NCI-H446 (cell line): ENCODE results near the gene OVOL2.
A peak's percentile ranks its signal among the peaks of the same experiment; 100 is the strongest.

ENCODE experiments used
- DNase-seq, 2 experiments: peaks; one replicate each; lab custom pipeline; 2025; lab: John Stamatoyannopoulos, UW

Gene OVOL2

GRCh38 chr20:18012901-18013300 lies 44.8 kb downstream of the OVOL2 start:
- no peak for DNase-seq

- DNase-seq = no peak
These were observed 45.6 kb downstream of the OVOL2 start for GRCh38 chr20:18011951-18012645.

- no peak for DNase-seq
These were observed 46.2 kb downstream of the OVOL2 start for GRCh38 chr20:18011482-18011881.

DNA sequence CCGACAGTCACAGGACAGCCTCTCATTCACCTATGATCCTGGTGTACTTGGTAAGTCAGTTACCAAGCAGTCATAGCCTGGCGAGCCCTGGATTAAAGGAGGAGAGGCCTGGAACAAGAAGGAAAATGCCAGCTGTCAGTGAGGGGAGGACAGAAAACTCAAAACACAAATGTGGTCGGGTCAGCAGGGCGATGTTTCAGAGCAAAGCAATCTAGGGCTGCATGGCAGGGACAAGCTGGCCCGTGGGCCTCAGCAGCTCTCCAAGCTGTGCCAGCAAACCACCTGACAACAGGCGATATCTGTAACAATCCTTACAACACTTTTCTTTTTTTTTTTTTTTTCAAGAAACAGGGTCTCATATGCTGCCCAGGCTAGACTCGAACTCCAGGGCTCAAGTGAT lies 48.6 kb downstream of the OVOL2 start:
- DNase-seq = no peak

- DNase-seq = peak; percentile 45 to 89
These were observed 50.0 kb downstream of the OVOL2 start for GRCh38 chr20:18007534-18008292.

- no peak for DNase-seq
These were observed 51.0 kb downstream of the OVOL2 start for GRCh38 chr20:18006684-18007083.

GRCh38 chr20:18005990-18006364 lies 51.7 kb downstream of the OVOL2 start:
- DNase-seq = no peak

DNA sequence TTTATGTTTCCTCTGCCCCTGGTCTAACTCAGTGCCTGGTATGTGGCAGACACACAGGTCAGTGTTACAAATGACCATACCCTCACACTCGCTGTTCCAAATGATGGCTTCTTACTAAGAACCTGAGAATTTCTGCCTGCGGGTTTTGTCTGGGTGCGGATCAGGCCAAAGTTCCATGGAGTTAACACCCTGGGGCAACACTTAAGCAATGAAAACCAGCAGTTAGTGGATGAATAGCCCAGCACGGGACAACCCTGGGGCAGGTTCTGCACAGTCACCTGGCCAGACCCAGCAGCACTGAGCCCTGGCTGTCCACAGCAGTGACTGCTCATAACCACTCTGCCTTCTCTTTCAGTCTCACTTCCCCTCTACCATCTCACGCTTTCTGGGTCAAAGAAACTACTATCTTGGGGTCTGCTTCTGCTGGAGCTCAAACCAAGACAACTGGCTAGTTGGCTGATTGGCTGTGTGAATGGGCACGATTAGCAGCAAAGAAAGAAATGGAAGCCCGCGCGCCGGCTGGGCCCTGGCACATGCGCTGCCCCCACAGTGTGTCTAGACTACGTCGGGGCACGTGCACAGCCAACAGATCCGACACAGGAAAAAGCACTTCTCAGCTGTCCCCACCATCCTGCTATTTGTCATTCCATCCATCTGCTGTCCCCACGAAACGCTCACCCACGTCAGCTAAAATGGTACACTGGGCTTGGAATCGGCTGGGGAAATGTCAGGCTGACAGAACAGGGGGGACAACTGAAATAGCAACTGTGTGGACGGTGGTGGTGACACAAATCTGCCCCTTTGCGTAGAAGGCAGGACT lies 52.3 kb downstream of the OVOL2 start:
- no peak for DNase-seq

- peak; percentile 59 to 89 for DNase-seq
These were observed 53.2 kb downstream of the OVOL2 start for GRCh38 chr20:18004384-18005031.

GRCh38 chr20:18003897-18004296 lies 53.8 kb downstream of the OVOL2 start:
- no peak for DNase-seq

DNA sequence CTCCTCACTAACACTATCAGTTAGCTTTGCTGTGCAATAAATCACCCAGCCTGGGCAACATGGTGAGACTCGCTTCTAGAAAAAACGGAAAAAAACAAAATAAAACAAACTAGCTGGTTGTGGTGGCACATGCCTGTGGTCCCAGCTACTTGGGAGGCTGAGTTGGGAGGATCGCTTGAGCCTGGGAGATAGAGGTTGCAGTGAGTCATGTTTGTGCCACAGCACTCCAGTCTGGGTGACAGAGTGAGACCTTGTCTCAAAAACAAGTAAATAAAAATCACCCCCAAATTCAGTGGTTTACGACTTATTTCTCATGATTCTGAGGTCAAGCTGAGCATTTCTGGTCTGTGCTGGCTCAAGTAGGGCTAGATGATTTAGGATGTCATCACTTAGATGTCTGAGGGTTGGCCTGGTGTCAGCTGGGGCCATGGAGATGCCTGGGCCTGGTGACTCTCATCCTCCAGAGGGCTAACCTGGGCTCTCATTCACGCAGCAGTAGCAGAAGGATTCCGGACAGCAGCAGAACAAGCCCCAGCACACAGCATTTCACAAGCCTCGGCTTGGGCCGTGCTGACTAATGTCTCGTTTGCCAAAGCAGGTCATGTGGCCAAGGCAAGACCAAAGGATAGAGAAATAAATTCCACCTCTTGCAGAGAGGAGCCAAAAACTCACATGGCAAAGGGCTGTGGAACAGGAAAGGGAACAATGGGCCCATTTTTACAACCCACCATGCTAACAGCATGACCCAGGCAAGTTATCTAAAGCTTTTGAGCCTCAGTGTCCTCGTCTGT lies 56.4 kb downstream of the OVOL2 start:
- no peak for DNase-seq

GRCh38 chr20:17999566-17999965 lies 58.1 kb downstream of the OVOL2 start:
- DNase-seq = no peak

GRCh38 chr20:17998446-17998845 lies 59.3 kb downstream of the OVOL2 start:
- DNase-seq = no peak

DNA sequence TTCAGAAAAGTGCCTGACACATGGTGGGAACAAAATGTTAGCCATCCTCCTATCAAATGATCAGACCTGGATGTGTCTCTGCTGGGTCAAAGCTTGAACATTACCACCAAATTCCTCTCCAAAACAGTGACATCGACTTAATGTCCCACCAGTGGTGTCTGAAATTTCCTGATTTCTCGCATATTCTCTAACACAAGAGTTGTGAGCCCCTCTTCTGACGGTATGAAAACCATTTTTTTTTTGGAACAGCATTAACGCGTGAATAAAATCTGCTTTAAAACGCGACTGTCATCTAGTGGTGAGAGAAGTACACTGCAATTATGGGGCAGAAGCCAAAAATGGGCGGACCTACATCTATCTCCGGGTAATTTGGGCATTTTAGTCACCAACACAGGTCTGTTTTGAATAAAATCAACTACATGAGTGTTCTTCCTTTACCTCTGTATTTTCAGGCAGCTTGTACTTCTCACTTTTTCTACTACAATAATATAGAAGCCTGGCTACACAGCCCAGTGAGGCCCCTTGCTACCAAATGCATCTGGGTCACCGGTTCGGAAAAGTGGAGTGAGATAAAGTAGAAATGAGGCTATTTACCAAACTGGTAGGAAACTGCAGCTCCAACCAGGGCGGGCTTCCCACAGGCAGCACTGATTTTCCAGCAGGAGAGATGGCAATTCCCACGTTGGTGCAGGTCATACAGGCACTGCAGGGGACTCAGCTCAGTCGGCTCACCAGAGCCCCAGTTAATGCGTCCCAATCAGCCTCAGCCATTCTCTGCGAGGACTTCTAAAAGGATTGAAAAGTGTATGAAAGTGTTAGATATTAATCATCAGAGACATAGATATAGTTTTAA lies 61.5 kb downstream of the OVOL2 start:
- peak; percentile 76 to 86 for DNase-seq

DNA sequence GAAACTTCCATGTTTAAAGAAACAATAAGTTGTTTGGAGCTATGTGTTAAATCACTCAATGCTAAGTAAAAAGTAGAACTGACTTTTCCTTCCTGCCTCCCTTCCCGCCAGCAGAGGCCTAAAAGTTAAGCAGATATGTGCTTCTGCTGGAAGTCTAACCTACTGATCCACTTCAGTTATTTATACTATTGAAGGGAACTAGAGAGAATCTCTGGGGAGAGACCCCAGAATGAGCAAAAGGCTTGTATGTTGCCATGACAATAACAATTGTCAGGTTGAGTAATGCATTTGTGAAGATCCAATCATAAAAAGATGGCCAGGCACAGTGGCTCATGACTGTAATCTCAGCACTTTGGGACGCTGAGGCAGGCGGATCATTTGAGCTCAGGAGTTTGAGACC lies 64.2 kb downstream of the OVOL2 start:
- no peak for DNase-seq

DNA sequence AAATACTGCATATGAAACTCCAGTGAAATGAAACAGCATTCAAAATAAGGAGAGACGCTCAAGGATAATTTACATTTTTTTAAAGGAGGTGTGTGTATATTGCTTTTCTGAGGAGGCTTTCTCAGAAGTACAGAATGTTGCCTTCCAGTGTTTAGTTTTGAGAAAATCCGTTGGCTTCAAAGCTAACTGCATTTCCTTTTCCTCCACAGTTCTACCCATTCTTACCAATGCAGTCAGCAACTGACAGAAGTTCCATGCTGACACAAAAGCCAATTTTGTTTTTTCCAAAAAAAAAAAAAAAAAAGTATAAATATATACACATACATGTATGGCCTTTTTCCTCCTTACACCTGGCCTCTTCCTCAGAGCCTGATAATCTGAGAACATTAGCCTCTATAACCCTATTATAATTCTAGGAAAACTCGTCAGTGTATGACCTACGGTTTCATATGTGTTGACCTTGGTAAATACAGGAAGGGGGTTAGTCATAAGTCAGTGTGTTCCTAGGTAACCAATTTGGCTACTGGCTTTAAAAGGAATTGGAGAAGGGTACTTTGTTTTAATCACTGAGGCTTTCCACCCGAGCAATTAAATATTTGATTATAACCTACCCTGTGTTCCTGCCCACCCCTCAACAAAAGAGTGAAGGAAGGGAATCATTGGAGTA lies 64.7 kb downstream of the OVOL2 start:
- no peak for DNase-seq

- DNase-seq = no peak
These were observed 65.5 kb downstream of the OVOL2 start for GRCh38 chr20:17992224-17992637.

GRCh38 chr20:17990278-17990972 lies 67.3 kb downstream of the OVOL2 start:
- no peak for DNase-seq

- no peak for DNase-seq
These were observed 69.7 kb downstream of the OVOL2 start for GRCh38 chr20:17987988-17988387.
